Endothelial cell of umbilical vein (primary cell): ENCODE results near the gene SERBP1. TPM values are rescaled to one million over a fixed set of nuclear protein-coding genes. Genes with fewer than 3 reads are reported as not detected.

Experiments
- BruUV-seq: library from RNA; stranded (reverse); fragments of 400-500 nt; replicated peaks from 2 replicates; lab custom pipeline; 2021; lab: Mats Ljungman, UMichigan
- CTCF ChIA-PET: fragments of 300-600, 350-600 bp; sonication (Branson Sonifier 250); formaldehyde crosslinking; loops from one replicate; lab custom pipeline; 2021; ENCODE audit warnings: antibody characterized with exemption, inconsistent platforms; lab: Charles Lee
- POLR2A ChIA-PET: fragments of 300-600, 350-600 bp; sonication (Branson Sonifier 250); formaldehyde crosslinking; loops from one replicate; lab custom pipeline; 2021; ENCODE audit warnings: antibody characterized with exemption, inconsistent platforms; lab: Charles Lee
- DNase-seq: peaks from one replicate; pipeline ENCODE4 v3.0.0-alpha.2; 2011; ENCODE audit warnings: low read depth, low spot score
- FAIRE-seq: peaks from 2 replicates; lab custom pipeline; 2011; peaks lifted over from hg19 to GRCh38; lab: Jason Lieb, UNC
- H2AFZ ChIP-seq: 2 replicates; pipeline ENCODE4 v1.6.0; 2012; ENCODE audit warnings: low read depth, low read length, control low read depth, inconsistent platforms
- H3K27ac ChIP-seq: 2 replicates; pipeline ENCODE4 v1.5.1; 2011; ENCODE audit warnings: low read depth, mild to moderate bottlenecking, control low read depth, low read length, moderate library complexity; ENCODE audit not compliant: insufficient read depth
- H3K27me3 ChIP-seq, 2 experiments: 2 replicates each; pipeline versions ENCODE4 v1.6.0 to v1.6.1; 2011; ENCODE audit warnings: low read length in 2 of 2, mixed read lengths in 1 of 2; ENCODE audit not compliant: control insufficient read depth in 2 of 2, insufficient read depth in 2 of 2
- H3K36me3 ChIP-seq, 2 experiments: 2 replicates in 1 of 2; 3 replicates in 1 of 2; pipeline ENCODE4 v1.5.1; 2011; ENCODE audit warnings: low read length in 2 of 2, mild to moderate bottlenecking in 1 of 2, moderate library complexity in 1 of 2; ENCODE audit not compliant: control insufficient read depth in 2 of 2, insufficient read depth in 2 of 2; ENCODE audit errors: extremely low read depth in 1 of 2
- H3K4me1 ChIP-seq: 3 replicates; pipeline ENCODE4 v1.5.1; 2011; ENCODE audit warnings: mild to moderate bottlenecking, low read length; ENCODE audit not compliant: control insufficient read depth, insufficient read depth; ENCODE audit errors: extremely low read depth
- H3K4me2 ChIP-seq: 2 replicates; pipeline ENCODE4 v1.6.1; 2011; ENCODE audit warnings: low read length, control low read depth, mixed read lengths; ENCODE audit not compliant: insufficient read depth
- H3K4me3 ChIP-seq, 3 experiments: fragments of 200-600 bp in 1 of 3; sonication (generic), shearing (Covaris generic) in 1 of 3; replicated peaks in 1 of 3; 2 replicates each; pipeline ENCODE4 v1.5.1; 2011 to 2016; ENCODE audit warnings: control low read depth in 3 of 3, low read length in 3 of 3, mild to moderate bottlenecking in 2 of 3, inconsistent platforms in 1 of 3, low read depth in 1 of 3, moderate library complexity in 1 of 3; ENCODE audit not compliant: insufficient read depth in 1 of 3
- H3K79me2 ChIP-seq: 2 replicates; pipeline ENCODE4 v1.6.0; 2012; ENCODE audit warnings: low read length, inconsistent platforms; ENCODE audit not compliant: control insufficient read depth, insufficient read depth
- H3K9ac ChIP-seq: replicated peaks from 2 replicates; pipeline ENCODE3; 2011; ENCODE audit warnings: low read length, control low read depth; ENCODE audit not compliant: insufficient read depth; ENCODE audit errors: extremely low read depth
- H3K9me1 ChIP-seq: replicated peaks from 3 replicates; pipeline ENCODE4 v1.6.0; 2011; ENCODE audit warnings: mild to moderate bottlenecking, low read length; ENCODE audit not compliant: control insufficient read depth, insufficient read depth; ENCODE audit errors: extremely low read depth
- H3K9me3 ChIP-seq: replicated peaks from 2 replicates; pipeline ENCODE4 v1.5.1; 2012; ENCODE audit warnings: low read length, inconsistent platforms; ENCODE audit not compliant: control insufficient read depth, insufficient read depth
- H4K20me1 ChIP-seq: replicated peaks from 2 replicates; pipeline ENCODE3; 2011; ENCODE audit warnings: mild to moderate bottlenecking, low read length; ENCODE audit not compliant: control insufficient read depth, insufficient read depth; ENCODE audit errors: extremely low read depth
- EZH2 ChIP-seq: IDR thresholded peaks from 2 replicates; pipeline ENCODE4 v1.6.1; 2012; ENCODE audit warnings: borderline replicate concordance, low read depth, mild to moderate bottlenecking, moderate library complexity, low read length, inconsistent platforms; ENCODE audit not compliant: severe bottlenecking
- FOS ChIP-seq: IDR thresholded peaks from 2 replicates; pipeline ENCODE4 v1.6.1; 2011; ENCODE audit warnings: mild to moderate bottlenecking, low read length, moderate library complexity, borderline replicate concordance; ENCODE audit not compliant: insufficient read depth
- GATA2 ChIP-seq: IDR thresholded peaks from 2 replicates; pipeline ENCODE4 v1.7.0; 2011; ENCODE audit warnings: low read depth, mild to moderate bottlenecking, moderate library complexity, mixed read lengths, low read length; ENCODE audit not compliant: insufficient read length, insufficient read depth
- JUN ChIP-seq: IDR thresholded peaks from 2 replicates; pipeline ENCODE4 v1.6.1; 2011; ENCODE audit warnings: borderline replicate concordance, low read depth; ENCODE audit not compliant: insufficient read length, insufficient read depth
- MYC ChIP-seq: IDR thresholded peaks from one replicate; pipeline ENCODE4 v1.6.1; 2011; ENCODE audit warnings: mild to moderate bottlenecking, low read depth, low read length
- POLR2A ChIP-seq: IDR thresholded peaks from 2 replicates; pipeline ENCODE4 v1.6.1; 2012; ENCODE audit warnings: low read depth, mild to moderate bottlenecking, control low read depth, low read length
- POLR2AphosphoS5 ChIP-seq: IDR thresholded peaks from 2 replicates; pipeline ENCODE4 v1.6.1; 2012; ENCODE audit warnings: low read depth, mild to moderate bottlenecking, control low read depth, low read length, moderate library complexity; ENCODE audit not compliant: insufficient read depth
- dilution Hi-C: fragments of 300-500 bp; cut with MboI; formaldehyde crosslinking; loops from one replicate; pipeline ENCODE4 v1.15.0; 2019; ENCODE audit warnings: low sequenced_read_pairs; ENCODE audit not compliant: extremely low pct_ligation_motif_present
- intact Hi-C: fragments of 100-400 bp; cut with micrococcal nuclease; formaldehyde crosslinking; loops from one replicate; pipeline ENCODE4 v1.10.0; 2022
- polyA plus RNA-seq, 4 experiments: library from polyadenylated mRNA; depleted of rRNA in 3 of 4; stranded (reverse) in 3 of 4; unstranded in 1 of 4; fragments of >200 nt; gene quantifications; 2 replicates each; pipeline versions ENCODE4 v1.2.1 to v1.2.3, GENCODE V29; 2011 to 2012; ENCODE audit warnings: missing spikeins in 1 of 4
- total RNA-seq: library from RNA; stranded (reverse); gene quantifications from 2 replicates; pipeline ENCODE4 v1.2.3, GENCODE V29; 2021
- TF ChIP-seq, protein P1 (sequence below): IDR thresholded peaks from 2 replicates; pipeline ENCODE4 v1.6.1; 2011; ENCODE audit not compliant: insufficient read depth, insufficient read length
- TF ChIP-seq, protein P2 (sequence below), 2 donors: IDR thresholded peaks; 1 replicate in 1 of 2; 2 replicates in 1 of 2; pipeline ENCODE4 v1.5.1; 2011; ENCODE audit warnings: low read length in 2 of 2, mild to moderate bottlenecking in 2 of 2, moderate library complexity in 2 of 2, control low read depth in 1 of 2, inconsistent platforms in 1 of 2, low read depth in 1 of 2; ENCODE audit not compliant: insufficient read depth in 1 of 2; ENCODE audit errors: extremely low read depth in 1 of 2

Gene SERBP1
- total and polyA plus RNA-seq, 2 donors (not counting 3 experiments of a cell fraction or from before 2014, with no cell fraction given) = 145 to 293 TPM

DNA sequence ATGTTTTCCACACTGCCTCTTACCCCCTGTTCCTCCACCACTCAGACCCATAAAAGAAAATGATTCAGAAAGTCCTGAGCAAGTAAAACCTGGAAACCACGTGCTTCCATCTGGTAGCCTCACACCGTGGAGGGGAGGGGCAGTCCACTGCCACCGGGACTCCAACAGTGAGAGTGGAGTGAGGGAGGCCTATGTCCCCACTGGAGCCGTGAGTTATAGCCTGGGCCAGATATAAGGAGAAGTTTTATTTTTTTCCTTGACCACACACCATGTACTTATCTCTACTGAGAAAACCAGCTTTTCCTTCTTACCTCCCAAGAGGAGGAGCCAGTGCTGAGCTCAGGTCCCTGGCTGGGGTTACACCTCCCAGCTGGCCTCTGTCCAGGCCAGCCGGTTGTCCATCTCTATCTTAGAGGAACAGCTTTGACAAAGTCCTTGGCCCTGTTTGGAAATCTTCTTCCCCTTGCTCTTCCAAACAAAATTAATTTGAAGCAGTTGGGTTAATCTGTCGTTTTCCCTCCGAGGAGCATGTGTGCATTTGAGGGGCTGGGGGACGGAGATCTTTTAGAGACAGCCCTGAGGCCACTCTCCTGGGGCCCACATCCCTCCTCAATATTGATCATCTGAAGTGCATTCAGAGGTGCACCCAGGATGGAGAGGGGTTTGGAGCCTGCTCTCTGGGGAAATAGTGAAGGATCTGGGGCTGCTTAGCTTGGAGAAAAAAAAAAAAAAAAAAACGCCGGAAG lies 49.1 kb upstream of the SERBP1 start:
- Histone ChIP-seq H3K27me3 (peaks cover 0 to 2% of the 10 kb centered on the region in 2 experiments), H2AFZ (no peak overlapping the region), H3K9me1 (no peaks in the 10 kb centered on the region), H3K36me3 (no peaks in the 10 kb centered on the region), H4K20me1 (no peaks in the 10 kb centered on the region), H3K9ac (no peak overlapping the region), H3K4me3 (no peak overlapping the region), H3K9me3 (no peaks in the 10 kb centered on the region), H3K4me1 (no peaks in the 10 kb centered on the region), H3K27ac (no peak overlapping the region), H3K4me2 (no peak overlapping the region), H3K79me2 (no peaks in the 10 kb centered on the region)
- POLR2A ChIA-PET = interaction anchor here (1.2 kb wide), 1 partner anchor 49 kb away, joined by 4 read pairs; the partner anchor contains the start of gene SERBP1
- BruUV-seq = no TSS peak
- FAIRE-seq = no peak
- CTCF ChIA-PET = interaction anchor here (1.1 to 2.0 kb wide), 8 partner anchors 10 to 265 kb away, joined by 3 to 5 read pairs (median 4); no protein-coding TSS in a partner anchor
- no peak for TF ChIP-seq POLR2AphosphoS5
- TF ChIP-seq, protein P1, sequence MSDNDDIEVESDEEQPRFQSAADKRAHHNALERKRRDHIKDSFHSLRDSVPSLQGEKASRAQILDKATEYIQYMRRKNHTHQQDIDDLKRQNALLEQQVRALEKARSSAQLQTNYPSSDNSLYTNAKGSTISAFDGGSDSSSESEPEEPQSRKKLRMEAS = peak; percentile 55
- peak; percentile 60 for DNase-seq
- intact Hi-C loops = no loop called here
- dilution Hi-C loops = no loop called here

DNA sequence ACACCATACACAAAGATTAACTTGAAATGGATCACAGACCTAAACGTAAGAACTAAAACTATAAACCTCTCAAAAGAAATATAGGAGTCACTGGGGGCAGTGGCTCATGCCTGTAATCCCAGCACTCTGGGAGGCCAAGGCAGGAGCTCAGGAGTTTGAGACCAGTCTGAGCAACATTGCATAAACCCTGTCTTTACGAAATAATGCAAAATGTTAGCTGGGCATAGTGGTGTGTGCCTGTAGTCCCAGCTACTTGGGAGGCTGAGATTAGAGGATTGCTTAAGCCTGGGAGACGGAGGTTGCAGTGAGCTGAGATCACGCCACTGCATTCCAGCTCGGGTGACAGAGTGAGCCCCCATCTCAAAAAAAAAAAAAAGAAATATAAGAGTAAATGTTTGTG lies 46.7 kb upstream of the SERBP1 start:
- Histone ChIP-seq H3K4me3 (no peak overlapping the region), H3K4me2 (no peak overlapping the region), H3K27ac (no peak overlapping the region), H3K9ac (no peak overlapping the region), H3K36me3 (no peaks in the 10 kb centered on the region), H3K79me2 (no peaks in the 10 kb centered on the region), H3K27me3 (peaks cover 0 to 2% of the 10 kb centered on the region in 2 experiments), H3K9me3 (no peaks in the 10 kb centered on the region), H3K4me1 (no peaks in the 10 kb centered on the region), H2AFZ (no peak overlapping the region), H3K9me1 (no peaks in the 10 kb centered on the region), H4K20me1 (no peaks in the 10 kb centered on the region)
- intact Hi-C loops = no loop called here
- DNase-seq = no peak
- BruUV-seq = no TSS peak
- CTCF ChIA-PET = no interaction called here
- no peak for TF ChIP-seq FOS
- TF ChIP-seq POLR2AphosphoS5 = no peak
- TF ChIP-seq, protein P2, sequence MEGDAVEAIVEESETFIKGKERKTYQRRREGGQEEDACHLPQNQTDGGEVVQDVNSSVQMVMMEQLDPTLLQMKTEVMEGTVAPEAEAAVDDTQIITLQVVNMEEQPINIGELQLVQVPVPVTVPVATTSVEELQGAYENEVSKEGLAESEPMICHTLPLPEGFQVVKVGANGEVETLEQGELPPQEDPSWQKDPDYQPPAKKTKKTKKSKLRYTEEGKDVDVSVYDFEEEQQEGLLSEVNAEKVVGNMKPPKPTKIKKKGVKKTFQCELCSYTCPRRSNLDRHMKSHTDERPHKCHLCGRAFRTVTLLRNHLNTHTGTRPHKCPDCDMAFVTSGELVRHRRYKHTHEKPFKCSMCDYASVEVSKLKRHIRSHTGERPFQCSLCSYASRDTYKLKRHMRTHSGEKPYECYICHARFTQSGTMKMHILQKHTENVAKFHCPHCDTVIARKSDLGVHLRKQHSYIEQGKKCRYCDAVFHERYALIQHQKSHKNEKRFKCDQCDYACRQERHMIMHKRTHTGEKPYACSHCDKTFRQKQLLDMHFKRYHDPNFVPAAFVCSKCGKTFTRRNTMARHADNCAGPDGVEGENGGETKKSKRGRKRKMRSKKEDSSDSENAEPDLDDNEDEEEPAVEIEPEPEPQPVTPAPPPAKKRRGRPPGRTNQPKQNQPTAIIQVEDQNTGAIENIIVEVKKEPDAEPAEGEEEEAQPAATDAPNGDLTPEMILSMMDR (IDR thresholded peaks at IDR 0.05; ENCODE audit: extremely low read depth in 1 of 2, insufficient read depth in 1 of 2, low read depth in 1 of 2, low read length in 2 of 2) = no peak
- TF ChIP-seq EZH2 = no peak
- no peak for TF ChIP-seq JUN
- TF ChIP-seq, protein P1 = no peak
- TF ChIP-seq MYC = no peak
- TF ChIP-seq POLR2A = no peak
- TF ChIP-seq GATA2 = no peak
- POLR2A ChIA-PET = no interaction called here
- dilution Hi-C loops = no loop called here
- no peak for FAIRE-seq
